WTC11 (cell line): ENCODE measurements around the gene MFSD2A. TPM values are rescaled to one million over a fixed set of nuclear protein-coding genes. Genes with fewer than 3 reads are reported as not detected.

Experiments used
- ATAC-seq: fragments of 200-7000 bp; cut with Tn5 transposase; 2 replicates; pipeline ENCODE4 v1.10.0; 2021; ENCODE audit warnings: mild to moderate bottlenecking, moderate library complexity
- CTCF ChIA-PET: fragments of 300-600 bp; sonication (Branson Sonifier 250); formaldehyde crosslinking; loops from one replicate; lab custom pipeline; 2021; ENCODE audit warnings: antibody characterized with exemption; lab: Charles Lee
- POLR2A ChIA-PET: fragments of 350-600 bp; sonication (Branson Sonifier 250); formaldehyde crosslinking; loops from one replicate; lab custom pipeline; 2021; ENCODE audit warnings: antibody characterized with exemption; lab: Charles Lee
- DNase-seq: peaks from one replicate; pipeline ENCODE4 v3.0.0; 2021; ENCODE audit warnings: low spot score
- H3K27ac Mint-ChIP-seq: 2 replicates; pipeline ENCODE4 v1.8.0; 2021; ENCODE audit warnings: mixed read lengths
- H3K27me3 Mint-ChIP-seq: 2 replicates; pipeline ENCODE4 v1.8.0; 2021; ENCODE audit warnings: low read depth, mild to moderate bottlenecking, moderate library complexity, mixed read lengths
- H3K36me3 Mint-ChIP-seq: 2 replicates; pipeline ENCODE4 v1.8.0; 2021; ENCODE audit warnings: mixed read lengths
- H3K4me1 Mint-ChIP-seq: 2 replicates; pipeline ENCODE4 v1.8.0; 2022; ENCODE audit warnings: mixed read lengths
- H3K4me3 Mint-ChIP-seq: 2 replicates; pipeline ENCODE4 v1.8.0; 2021; ENCODE audit warnings: mild to moderate bottlenecking, moderate library complexity, mixed read lengths
- H3K9me3 Mint-ChIP-seq: 2 replicates; pipeline ENCODE4 v1.8.0; 2021; ENCODE audit warnings: mixed read lengths
- ATF1 ChIP-seq: sonication (generic); formaldehyde crosslinking; IDR thresholded peaks from 2 replicates; pipeline ENCODE4 v1.8.1; 2023; ENCODE audit warnings: mild to moderate bottlenecking, moderate library complexity, missing genetic modification reagents
- ESRRA ChIP-seq: sonication (generic); formaldehyde crosslinking; IDR thresholded peaks from 2 replicates; pipeline ENCODE4 v1.8.1; 2022; ENCODE audit warnings: mild to moderate bottlenecking, missing genetic modification reagents, borderline replicate concordance
- GABPB1 ChIP-seq: sonication (generic); formaldehyde crosslinking; IDR thresholded peaks from 2 replicates; pipeline ENCODE4 v1.8.1; 2023; ENCODE audit warnings: mild to moderate bottlenecking, missing genetic modification reagents
- NR3C1 ChIP-seq: sonication (generic); formaldehyde crosslinking; conservative IDR thresholded peaks from 2 replicates; pipeline ENCODE4 v1.8.1; 2023; ENCODE audit warnings: low read depth, mild to moderate bottlenecking, missing genetic modification reagents
- SP1 ChIP-seq: sonication (generic); formaldehyde crosslinking; conservative IDR thresholded peaks from 2 replicates; pipeline ENCODE4 v1.8.1; 2022; ENCODE audit warnings: missing genetic modification reagents
- TCF7 ChIP-seq: sonication (generic); formaldehyde crosslinking; IDR thresholded peaks from 2 replicates; pipeline ENCODE4 v1.8.0; 2022; ENCODE audit warnings: mild to moderate bottlenecking, low read depth, missing genetic modification reagents, moderate library complexity
- ZNF263 ChIP-seq: sonication (generic); formaldehyde crosslinking; IDR thresholded peaks from 2 replicates; pipeline ENCODE4 v1.8.1; 2022; ENCODE audit warnings: low read depth, mild to moderate bottlenecking, moderate library complexity, missing genetic modification reagents
- ZNF317 ChIP-seq: sonication (generic); formaldehyde crosslinking; IDR thresholded peaks from 2 replicates; pipeline ENCODE4 v1.8.1; 2023; ENCODE audit warnings: low read depth, mild to moderate bottlenecking, moderate library complexity, missing genetic modification reagents, borderline replicate concordance
- ZNF671 ChIP-seq: fragments of 250-450 bp; sonication (Bioruptor Pico); IDR thresholded peaks from 2 replicates; pipeline ENCODE4 v1.8.0; 2021; ENCODE audit warnings: mild to moderate bottlenecking
- total RNA-seq: library from RNA; stranded (reverse); gene quantifications from 3 replicates; pipeline ENCODE4 v1.2.3, GENCODE V29; 2021
- TF ChIP-seq, protein P1 (sequence below): fragments of 250-450 bp; sonication (Bioruptor Pico); IDR thresholded peaks from 2 replicates; pipeline ENCODE4 v1.9.0; 2021; ENCODE audit warnings: moderate library complexity, mild to moderate bottlenecking, inconsistent platforms, borderline replicate concordance
- TF ChIP-seq, protein P2 (sequence below): sonication (generic); formaldehyde crosslinking; IDR thresholded peaks from 2 replicates; pipeline ENCODE4 v1.8.0; 2022; ENCODE audit warnings: mild to moderate bottlenecking, missing genetic modification reagents
- TF ChIP-seq, protein P3 (sequence below): sonication (generic); formaldehyde crosslinking; IDR thresholded peaks from 2 replicates; pipeline ENCODE4 v1.8.0; 2022; ENCODE audit warnings: mild to moderate bottlenecking, missing genetic modification reagents
- TF ChIP-seq, protein P4 (sequence below): sonication (generic); formaldehyde crosslinking; IDR thresholded peaks from 2 replicates; pipeline ENCODE4 v1.8.1; 2022; ENCODE audit warnings: low read depth, mild to moderate bottlenecking, moderate library complexity, missing genetic modification reagents, borderline replicate concordance
- TF ChIP-seq, protein P5 (sequence below): sonication (generic); formaldehyde crosslinking; IDR thresholded peaks from 2 replicates; pipeline ENCODE4 v1.8.1; 2023; ENCODE audit warnings: mild to moderate bottlenecking, missing genetic modification reagents, borderline replicate concordance
- TF ChIP-seq, protein P6 (sequence below): sonication (generic); formaldehyde crosslinking; IDR thresholded peaks from 2 replicates; pipeline ENCODE4 v1.8.1; 2022; ENCODE audit warnings: mild to moderate bottlenecking, missing genetic modification reagents, moderate library complexity, borderline replicate concordance
- TF ChIP-seq, protein P7 (sequence below): sonication (generic); formaldehyde crosslinking; IDR thresholded peaks from 2 replicates; pipeline ENCODE4 v1.8.0; 2022; ENCODE audit warnings: mild to moderate bottlenecking, missing genetic modification reagents
- TF ChIP-seq, protein P8 (sequence below): sonication (generic); formaldehyde crosslinking; IDR thresholded peaks from 2 replicates; pipeline ENCODE4 v1.8.1; 2023; ENCODE audit warnings: mild to moderate bottlenecking, moderate library complexity, missing genetic modification reagents

The MFSD2A gene
- total RNA-seq, 1 experiment from 2014 or later, result 14.0 TPM

DNA sequence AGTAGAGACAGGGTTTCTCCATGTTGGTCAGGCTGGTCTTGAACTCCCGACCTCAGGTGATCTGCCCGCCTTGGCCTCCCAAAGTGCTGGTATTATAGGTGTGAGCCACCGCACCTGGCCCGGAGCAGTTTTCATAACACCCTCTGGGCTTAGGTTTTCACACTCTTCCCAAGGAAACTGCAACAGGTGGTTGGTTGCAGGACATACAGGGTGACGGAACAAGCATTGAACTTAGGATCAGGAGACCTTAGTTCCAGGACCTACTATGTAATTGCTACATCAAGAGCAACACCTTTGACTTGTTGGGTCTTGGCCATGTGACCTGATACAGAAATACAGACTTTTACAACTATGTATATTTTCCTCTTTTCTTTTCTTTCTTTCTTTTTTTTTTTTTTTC is 37.9 kb downstream of the MFSD2A start:
- no peak for DNase-seq
- Mint-ChIP-seq H3K9me3 (no peaks in the 10 kb centered on the region), H3K27ac (no peak overlapping the region), H3K36me3 (no peaks in the 10 kb centered on the region), H3K27me3 (no peaks in the 10 kb centered on the region), H3K4me1 (peaks cover 3% of the 10 kb centered on the region; the same call in 1 of the 2 replicates), H3K4me3 (no peak overlapping the region)
- ATAC-seq, result no peak
- TF ChIP-seq SP1 (no peak), GABPB1 (no peak), ZNF671 (CRISPR knock-in tag) (no peak), ZNF317 (CRISPR knock-in tag) (no peak), ZNF263 (CRISPR knock-in tag) (no peak), NR3C1 (no peak), TCF7 (CRISPR knock-in tag) (no peak), ESRRA (CRISPR knock-in tag) (no peak), ATF1 (CRISPR knock-in tag) (no peak)
- TF ChIP-seq, protein P1, sequence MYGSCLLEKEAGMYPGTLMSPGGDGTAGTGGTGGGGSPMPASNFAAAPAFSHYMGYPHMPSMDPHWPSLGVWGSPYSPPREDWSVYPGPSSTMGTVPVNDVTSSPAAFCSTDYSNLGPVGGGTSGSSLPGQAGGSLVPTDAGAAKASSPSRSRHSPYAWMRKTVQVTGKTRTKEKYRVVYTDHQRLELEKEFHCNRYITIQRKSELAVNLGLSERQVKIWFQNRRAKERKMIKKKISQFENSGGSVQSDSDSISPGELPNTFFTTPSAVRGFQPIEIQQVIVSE (CRISPR knock-in tag), result no peak
- TF ChIP-seq, protein P2, sequence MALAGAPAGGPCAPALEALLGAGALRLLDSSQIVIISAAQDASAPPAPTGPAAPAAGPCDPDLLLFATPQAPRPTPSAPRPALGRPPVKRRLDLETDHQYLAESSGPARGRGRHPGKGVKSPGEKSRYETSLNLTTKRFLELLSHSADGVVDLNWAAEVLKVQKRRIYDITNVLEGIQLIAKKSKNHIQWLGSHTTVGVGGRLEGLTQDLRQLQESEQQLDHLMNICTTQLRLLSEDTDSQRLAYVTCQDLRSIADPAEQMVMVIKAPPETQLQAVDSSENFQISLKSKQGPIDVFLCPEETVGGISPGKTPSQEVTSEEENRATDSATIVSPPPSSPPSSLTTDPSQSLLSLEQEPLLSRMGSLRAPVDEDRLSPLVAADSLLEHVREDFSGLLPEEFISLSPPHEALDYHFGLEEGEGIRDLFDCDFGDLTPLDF (CRISPR knock-in tag), result no peak
- TF ChIP-seq, protein P3, sequence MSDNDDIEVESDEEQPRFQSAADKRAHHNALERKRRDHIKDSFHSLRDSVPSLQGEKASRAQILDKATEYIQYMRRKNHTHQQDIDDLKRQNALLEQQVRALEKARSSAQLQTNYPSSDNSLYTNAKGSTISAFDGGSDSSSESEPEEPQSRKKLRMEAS, result no peak
- TF ChIP-seq, protein P4, sequence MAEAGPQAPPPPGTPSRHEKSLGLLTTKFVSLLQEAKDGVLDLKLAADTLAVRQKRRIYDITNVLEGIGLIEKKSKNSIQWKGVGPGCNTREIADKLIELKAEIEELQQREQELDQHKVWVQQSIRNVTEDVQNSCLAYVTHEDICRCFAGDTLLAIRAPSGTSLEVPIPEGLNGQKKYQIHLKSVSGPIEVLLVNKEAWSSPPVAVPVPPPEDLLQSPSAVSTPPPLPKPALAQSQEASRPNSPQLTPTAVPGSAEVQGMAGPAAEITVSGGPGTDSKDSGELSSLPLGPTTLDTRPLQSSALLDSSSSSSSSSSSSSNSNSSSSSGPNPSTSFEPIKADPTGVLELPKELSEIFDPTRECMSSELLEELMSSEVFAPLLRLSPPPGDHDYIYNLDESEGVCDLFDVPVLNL (CRISPR knock-in tag), result no peak
- TF ChIP-seq, protein P5, sequence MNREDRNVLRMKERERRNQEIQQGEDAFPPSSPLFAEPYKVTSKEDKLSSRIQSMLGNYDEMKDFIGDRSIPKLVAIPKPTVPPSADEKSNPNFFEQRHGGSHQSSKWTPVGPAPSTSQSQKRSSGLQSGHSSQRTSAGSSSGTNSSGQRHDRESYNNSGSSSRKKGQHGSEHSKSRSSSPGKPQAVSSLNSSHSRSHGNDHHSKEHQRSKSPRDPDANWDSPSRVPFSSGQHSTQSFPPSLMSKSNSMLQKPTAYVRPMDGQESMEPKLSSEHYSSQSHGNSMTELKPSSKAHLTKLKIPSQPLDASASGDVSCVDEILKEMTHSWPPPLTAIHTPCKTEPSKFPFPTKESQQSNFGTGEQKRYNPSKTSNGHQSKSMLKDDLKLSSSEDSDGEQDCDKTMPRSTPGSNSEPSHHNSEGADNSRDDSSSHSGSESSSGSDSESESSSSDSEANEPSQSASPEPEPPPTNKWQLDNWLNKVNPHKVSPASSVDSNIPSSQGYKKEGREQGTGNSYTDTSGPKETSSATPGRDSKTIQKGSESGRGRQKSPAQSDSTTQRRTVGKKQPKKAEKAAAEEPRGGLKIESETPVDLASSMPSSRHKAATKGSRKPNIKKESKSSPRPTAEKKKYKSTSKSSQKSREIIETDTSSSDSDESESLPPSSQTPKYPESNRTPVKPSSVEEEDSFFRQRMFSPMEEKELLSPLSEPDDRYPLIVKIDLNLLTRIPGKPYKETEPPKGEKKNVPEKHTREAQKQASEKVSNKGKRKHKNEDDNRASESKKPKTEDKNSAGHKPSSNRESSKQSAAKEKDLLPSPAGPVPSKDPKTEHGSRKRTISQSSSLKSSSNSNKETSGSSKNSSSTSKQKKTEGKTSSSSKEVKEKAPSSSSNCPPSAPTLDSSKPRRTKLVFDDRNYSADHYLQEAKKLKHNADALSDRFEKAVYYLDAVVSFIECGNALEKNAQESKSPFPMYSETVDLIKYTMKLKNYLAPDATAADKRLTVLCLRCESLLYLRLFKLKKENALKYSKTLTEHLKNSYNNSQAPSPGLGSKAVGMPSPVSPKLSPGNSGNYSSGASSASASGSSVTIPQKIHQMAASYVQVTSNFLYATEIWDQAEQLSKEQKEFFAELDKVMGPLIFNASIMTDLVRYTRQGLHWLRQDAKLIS (CRISPR knock-in tag), result no peak
- TF ChIP-seq, protein P6, sequence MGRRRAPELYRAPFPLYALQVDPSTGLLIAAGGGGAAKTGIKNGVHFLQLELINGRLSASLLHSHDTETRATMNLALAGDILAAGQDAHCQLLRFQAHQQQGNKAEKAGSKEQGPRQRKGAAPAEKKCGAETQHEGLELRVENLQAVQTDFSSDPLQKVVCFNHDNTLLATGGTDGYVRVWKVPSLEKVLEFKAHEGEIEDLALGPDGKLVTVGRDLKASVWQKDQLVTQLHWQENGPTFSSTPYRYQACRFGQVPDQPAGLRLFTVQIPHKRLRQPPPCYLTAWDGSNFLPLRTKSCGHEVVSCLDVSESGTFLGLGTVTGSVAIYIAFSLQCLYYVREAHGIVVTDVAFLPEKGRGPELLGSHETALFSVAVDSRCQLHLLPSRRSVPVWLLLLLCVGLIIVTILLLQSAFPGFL (CRISPR knock-in tag), result no peak
- TF ChIP-seq, protein P7, sequence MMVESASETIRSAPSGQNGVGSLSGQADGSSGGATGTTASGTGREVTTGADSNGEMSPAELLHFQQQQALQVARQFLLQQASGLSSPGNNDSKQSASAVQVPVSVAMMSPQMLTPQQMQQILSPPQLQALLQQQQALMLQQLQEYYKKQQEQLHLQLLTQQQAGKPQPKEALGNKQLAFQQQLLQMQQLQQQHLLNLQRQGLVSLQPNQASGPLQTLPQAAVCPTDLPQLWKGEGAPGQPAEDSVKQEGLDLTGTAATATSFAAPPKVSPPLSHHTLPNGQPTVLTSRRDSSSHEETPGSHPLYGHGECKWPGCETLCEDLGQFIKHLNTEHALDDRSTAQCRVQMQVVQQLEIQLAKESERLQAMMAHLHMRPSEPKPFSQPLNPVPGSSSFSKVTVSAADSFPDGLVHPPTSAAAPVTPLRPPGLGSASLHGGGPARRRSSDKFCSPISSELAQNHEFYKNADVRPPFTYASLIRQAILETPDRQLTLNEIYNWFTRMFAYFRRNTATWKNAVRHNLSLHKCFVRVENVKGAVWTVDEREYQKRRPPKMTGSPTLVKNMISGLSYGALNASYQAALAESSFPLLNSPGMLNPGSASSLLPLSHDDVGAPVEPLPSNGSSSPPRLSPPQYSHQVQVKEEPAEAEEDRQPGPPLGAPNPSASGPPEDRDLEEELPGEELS (CRISPR knock-in tag), result no peak
- TF ChIP-seq, protein P8, sequence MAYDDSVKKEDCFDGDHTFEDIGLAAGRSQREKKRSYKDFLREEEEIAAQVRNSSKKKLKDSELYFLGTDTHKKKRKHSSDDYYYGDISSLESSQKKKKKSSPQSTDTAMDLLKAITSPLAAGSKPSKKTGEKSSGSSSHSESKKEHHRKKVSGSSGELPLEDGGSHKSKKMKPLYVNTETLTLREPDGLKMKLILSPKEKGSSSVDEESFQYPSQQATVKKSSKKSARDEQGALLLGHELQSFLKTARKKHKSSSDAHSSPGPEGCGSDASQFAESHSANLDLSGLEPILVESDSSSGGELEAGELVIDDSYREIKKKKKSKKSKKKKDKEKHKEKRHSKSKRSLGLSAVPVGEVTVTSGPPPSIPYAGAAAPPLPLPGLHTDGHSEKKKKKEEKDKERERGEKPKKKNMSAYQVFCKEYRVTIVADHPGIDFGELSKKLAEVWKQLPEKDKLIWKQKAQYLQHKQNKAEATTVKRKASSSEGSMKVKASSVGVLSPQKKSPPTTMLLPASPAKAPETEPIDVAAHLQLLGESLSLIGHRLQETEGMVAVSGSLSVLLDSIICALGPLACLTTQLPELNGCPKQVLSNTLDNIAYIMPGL (CRISPR knock-in tag), result no peak
- ChIA-PET POLR2A (no interaction called here), CTCF (no interaction called here)
